Muscle layer of duodenum (tissue), 2 donors: ENCODE measurements around the gene DNAH10.

Source experiments
- H3K27ac ChIP-seq: one replicate; pipeline ENCODE4 v1.7.0; 2013; ENCODE audit warnings: mild to moderate bottlenecking, low read length
- H3K27me3 ChIP-seq: one replicate; pipeline ENCODE4 v1.7.0; 2013; ENCODE audit warnings: low read depth, mild to moderate bottlenecking, control low read depth, low read length
- H3K36me3 ChIP-seq, 2 donors: one replicate each; pipeline ENCODE4 v1.7.0; 2013; ENCODE audit warnings: low read length in 2 of 2, control low read depth in 1 of 2, mild to moderate bottlenecking in 1 of 2; ENCODE audit not compliant: insufficient read depth in 2 of 2, control insufficient read depth in 1 of 2
- H3K4me1 ChIP-seq, 2 donors: one replicate each; pipeline ENCODE4 v1.7.0; 2013; ENCODE audit warnings: low read length in 2 of 2, mild to moderate bottlenecking in 2 of 2, control low read depth in 1 of 2, moderate library complexity in 1 of 2; ENCODE audit not compliant: insufficient read depth in 2 of 2, control insufficient read depth in 1 of 2
- H3K4me3 ChIP-seq, 2 donors: one replicate each; pipeline ENCODE4 v1.7.0; 2013; ENCODE audit warnings: low read length in 2 of 2, low read depth in 1 of 2, mild to moderate bottlenecking in 1 of 2
- H3K9me3 ChIP-seq, 2 donors: one replicate each; pipeline ENCODE4 v1.7.0; 2013; ENCODE audit warnings: low read length in 2 of 2, control low read depth in 1 of 2, mild to moderate bottlenecking in 1 of 2; ENCODE audit not compliant: control insufficient read depth in 1 of 2
- donor health status: healthy.

The DNAH10 gene

DNA sequence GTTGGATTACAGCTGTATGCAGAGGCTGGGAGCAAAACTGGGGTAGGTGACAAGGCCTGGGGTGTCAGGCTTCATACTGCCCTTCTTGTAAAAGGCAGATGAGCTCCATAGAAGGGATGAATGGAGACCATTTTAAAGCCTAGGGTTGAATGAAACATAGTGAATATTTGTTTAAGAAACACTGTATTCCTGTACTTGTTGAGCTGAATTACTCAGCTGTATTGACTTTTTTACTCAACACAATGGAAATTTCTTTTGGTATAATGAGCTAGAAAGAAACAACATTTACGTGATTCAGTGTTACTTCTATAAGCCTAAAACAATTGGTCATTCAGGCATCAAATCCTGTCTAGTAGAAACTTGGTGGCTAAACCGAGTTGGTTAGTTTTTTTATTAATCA is 35.9 kb upstream of the DNAH10 start:
- no peaks in the 10 kb centered on the region for H3K27me3 ChIP-seq
- no peaks in the 10 kb centered on the region for H3K4me1 ChIP-seq
- peaks cover 49 to 53% of the 10 kb centered on the region in 2 donors for H3K36me3 ChIP-seq
- H3K27ac ChIP-seq = no peak overlapping the region
- no peaks in the 10 kb centered on the region for H3K9me3 ChIP-seq
- H3K4me3 ChIP-seq = no peak overlapping the region

GRCh38 chr12:123726962-123727361 is 35.1 kb upstream of the DNAH10 start:
- Histone ChIP-seq H3K27ac (no peak overlapping the region), H3K27me3 (no peaks in the 10 kb centered on the region), H3K9me3 (no peaks in the 10 kb centered on the region), H3K4me1 (no peaks in the 10 kb centered on the region), H3K4me3 (no peak overlapping the region), H3K36me3 (peaks cover 55 to 60% of the 10 kb centered on the region in 2 donors)

GRCh38 chr12:123727878-123728277 is 34.2 kb upstream of the DNAH10 start:
- H3K27me3 ChIP-seq = no peaks in the 10 kb centered on the region
- no peak overlapping the region for H3K4me3 ChIP-seq
- peaks cover 56 to 59% of the 10 kb centered on the region in 2 donors for H3K36me3 ChIP-seq
- no peak overlapping the region for H3K27ac ChIP-seq
- H3K4me1 ChIP-seq = no peaks in the 10 kb centered on the region
- no peaks in the 10 kb centered on the region for H3K9me3 ChIP-seq

DNA sequence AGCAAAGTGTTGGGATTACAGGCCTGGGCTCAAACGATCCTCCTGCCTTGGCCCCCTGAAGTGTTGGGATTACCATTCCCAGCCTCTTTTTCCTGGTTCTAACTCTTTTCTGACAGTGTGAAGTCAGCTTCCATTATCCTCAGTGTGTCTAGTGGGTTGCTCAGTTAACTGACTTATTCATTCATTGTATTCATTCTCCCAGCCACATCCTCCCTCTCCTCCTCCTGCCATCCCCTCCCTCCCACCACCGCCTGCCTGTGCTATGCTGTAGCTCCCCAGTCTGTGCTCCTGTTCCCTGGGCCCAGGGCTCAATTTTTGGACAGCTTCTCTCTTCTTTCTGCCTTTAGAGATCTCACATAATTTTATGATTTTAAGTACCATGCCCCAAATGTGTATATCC is 30.5 kb upstream of the DNAH10 start:
- Histone ChIP-seq H3K4me1 (no peaks in the 10 kb centered on the region), H3K27ac (no peak overlapping the region), H3K9me3 (no peaks in the 10 kb centered on the region), H3K4me3 (no peak overlapping the region), H3K36me3 (peaks cover 54 to 64% of the 10 kb centered on the region in 2 donors), H3K27me3 (no peaks in the 10 kb centered on the region)

DNA sequence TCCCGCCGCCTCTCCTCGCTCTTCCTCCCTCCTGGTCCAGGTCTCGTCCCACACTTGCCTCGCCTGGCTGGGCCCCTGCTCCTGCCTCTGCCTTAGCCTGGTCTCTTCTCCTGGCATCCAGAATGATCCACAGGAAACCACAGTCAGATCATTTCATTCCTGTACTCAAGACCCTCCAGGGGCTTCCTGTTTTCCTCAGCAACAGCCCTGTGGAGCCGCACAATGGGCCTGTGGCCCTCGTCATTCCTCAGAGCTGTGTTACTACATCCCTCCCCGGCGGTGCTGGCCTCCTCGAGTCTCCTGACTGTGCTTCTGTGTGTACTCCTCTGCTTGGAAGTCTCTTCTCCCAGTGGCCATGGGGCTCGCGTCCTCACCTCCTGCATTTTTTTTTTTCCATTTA is 29.9 kb upstream of the DNAH10 start:
- H3K27ac ChIP-seq = no peak overlapping the region
- H3K4me3 ChIP-seq = no peak overlapping the region
- no peaks in the 10 kb centered on the region for H3K27me3 ChIP-seq
- H3K9me3 ChIP-seq = no peaks in the 10 kb centered on the region
- H3K4me1 ChIP-seq = no peaks in the 10 kb centered on the region
- peaks cover 54 to 65% of the 10 kb centered on the region in 2 donors for H3K36me3 ChIP-seq

DNA sequence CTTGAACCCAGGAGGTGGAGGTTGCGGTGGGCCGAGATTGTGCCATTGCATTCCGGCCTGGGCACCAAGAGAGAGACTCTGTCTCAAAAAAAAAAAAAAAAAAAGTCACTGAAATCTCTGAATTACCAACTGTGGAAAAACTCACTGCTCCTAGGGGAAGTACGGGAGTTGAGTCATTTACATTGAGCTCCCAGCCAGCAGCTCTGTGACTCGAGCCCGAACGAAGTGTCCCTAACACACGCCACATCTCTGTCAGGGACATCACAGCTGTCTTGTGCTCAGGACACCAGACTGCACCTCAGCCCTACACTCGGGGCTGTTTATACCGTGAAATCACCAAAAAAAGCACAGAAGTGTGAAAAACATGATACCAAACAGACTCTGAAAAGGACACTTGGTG is 28.9 kb upstream of the DNAH10 start:
- H3K27ac ChIP-seq = no peak overlapping the region
- H3K4me3 ChIP-seq = no peak overlapping the region
- peaks cover 47 to 64% of the 10 kb centered on the region in 2 donors for H3K36me3 ChIP-seq
- H3K27me3 ChIP-seq = no peaks in the 10 kb centered on the region
- no peaks in the 10 kb centered on the region for H3K9me3 ChIP-seq
- no peaks in the 10 kb centered on the region for H3K4me1 ChIP-seq

GRCh38 chr12:123734268-123734667 is 27.8 kb upstream of the DNAH10 start:
- Histone ChIP-seq H3K4me3 (no peak overlapping the region), H3K27ac (no peak overlapping the region), H3K9me3 (no peaks in the 10 kb centered on the region), H3K4me1 (no peaks in the 10 kb centered on the region), H3K27me3 (no peaks in the 10 kb centered on the region), H3K36me3 (peaks cover 46 to 68% of the 10 kb centered on the region in 2 donors)

DNA sequence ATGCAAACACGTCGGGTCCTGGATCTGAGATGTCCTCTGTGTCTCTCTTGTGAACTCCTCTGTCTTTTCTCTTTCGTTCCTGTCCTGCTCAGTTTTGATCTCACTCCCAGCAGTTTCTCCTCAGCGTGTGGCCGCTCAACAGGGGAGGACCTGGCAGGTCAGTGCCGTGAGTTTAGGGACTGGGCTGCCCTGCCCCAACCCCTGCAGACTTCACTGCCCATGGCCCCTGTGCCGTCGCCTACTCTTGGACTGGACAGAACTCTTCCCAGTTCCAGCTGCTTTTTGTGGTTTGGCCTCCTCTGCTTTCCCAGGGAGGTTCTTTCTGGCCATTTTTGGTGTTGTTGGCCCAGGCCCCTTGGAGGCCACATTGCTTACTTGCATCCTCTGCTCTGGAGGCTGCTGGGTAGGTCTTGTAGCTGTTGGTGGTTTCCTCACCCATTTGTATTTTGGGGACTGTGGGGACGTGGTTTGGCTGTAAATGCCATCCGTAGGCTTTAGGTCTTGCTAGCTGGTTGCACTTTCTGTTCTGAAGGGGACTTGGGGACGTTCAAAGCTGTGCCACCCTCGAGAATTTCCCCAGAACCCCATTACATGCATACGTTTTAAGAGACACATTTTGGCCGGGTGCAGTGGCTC is 20.0 kb upstream of the DNAH10 start:
- no peaks in the 10 kb centered on the region for H3K4me1 ChIP-seq
- H3K27ac ChIP-seq = no peak overlapping the region
- no peaks in the 10 kb centered on the region for H3K27me3 ChIP-seq
- peaks cover 34 to 79% of the 10 kb centered on the region in 2 donors for H3K36me3 ChIP-seq
- no peak overlapping the region for H3K4me3 ChIP-seq
- no peaks in the 10 kb centered on the region for H3K9me3 ChIP-seq

GRCh38 chr12:123743002-123743401 is 19.1 kb upstream of the DNAH10 start:
- Histone ChIP-seq H3K27ac (no peak overlapping the region), H3K36me3 (peaks cover 41 to 70% of the 10 kb centered on the region in 2 donors), H3K4me1 (no peaks in the 10 kb centered on the region), H3K9me3 (no peaks in the 10 kb centered on the region), H3K27me3 (no peaks in the 10 kb centered on the region), H3K4me3 (no peak overlapping the region)

DNA sequence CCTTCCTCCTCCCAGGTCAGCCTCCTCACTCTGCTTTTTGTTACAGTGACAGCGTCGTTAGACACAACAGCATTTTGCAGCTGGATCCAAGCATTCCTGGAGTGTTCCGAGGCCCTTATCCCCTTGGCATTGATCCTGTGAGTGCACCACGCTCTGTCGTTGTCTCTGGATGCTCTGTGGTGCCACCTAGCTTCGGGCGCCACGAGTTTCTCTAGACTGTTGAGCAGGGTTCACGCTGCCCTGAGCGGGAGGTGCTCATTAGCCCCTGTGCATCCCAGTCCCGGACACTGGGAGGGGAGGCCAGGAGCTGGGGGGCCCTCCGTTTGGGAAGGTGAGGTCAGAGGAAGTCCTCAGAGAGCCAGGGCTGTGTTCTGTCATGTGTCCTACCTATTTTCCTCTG is 17.3 kb upstream of the DNAH10 start:
- Histone ChIP-seq H3K27ac (no peak overlapping the region), H3K9me3 (no peaks in the 10 kb centered on the region), H3K36me3 (peaks cover 36 to 70% of the 10 kb centered on the region in 2 donors), H3K4me1 (no peaks in the 10 kb centered on the region), H3K27me3 (no peaks in the 10 kb centered on the region), H3K4me3 (no peak overlapping the region)

GRCh38 chr12:123747309-123747708 is 14.8 kb upstream of the DNAH10 start:
- Histone ChIP-seq H3K4me3 (no peak overlapping the region), H3K27ac (no peak overlapping the region), H3K27me3 (no peaks in the 10 kb centered on the region), H3K36me3 (peaks cover 42 to 69% of the 10 kb centered on the region in 2 donors), H3K4me1 (no peaks in the 10 kb centered on the region), H3K9me3 (no peaks in the 10 kb centered on the region)

DNA sequence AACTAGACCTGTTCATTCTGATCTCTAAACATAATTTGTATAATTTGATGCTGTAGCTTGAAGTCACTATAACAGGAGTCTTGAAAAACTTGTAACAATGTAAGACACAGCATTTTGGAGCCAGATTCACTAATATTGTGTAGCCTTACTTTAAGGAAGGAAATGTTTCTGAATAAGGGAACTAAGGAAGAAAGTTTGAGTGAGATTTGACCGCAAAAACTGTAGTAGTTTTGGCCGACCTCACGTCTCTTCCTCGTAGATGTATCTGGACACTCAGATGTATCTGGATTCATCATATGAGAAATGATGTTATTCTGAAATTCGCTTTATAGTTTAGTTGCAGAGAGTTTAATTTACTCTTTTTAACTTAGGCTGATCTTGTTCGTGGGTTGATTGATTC is 13.9 kb upstream of the DNAH10 start:
- peaks cover 46 to 71% of the 10 kb centered on the region in 2 donors for H3K36me3 ChIP-seq

More for the DNA sequence above, 13.9 kb upstream of the DNAH10 start:
- H3K27ac ChIP-seq = no peak overlapping the region
- H3K4me3 ChIP-seq = no peak overlapping the region
- H3K4me1 ChIP-seq = no peaks in the 10 kb centered on the region
- no peaks in the 10 kb centered on the region for H3K9me3 ChIP-seq
- no peaks in the 10 kb centered on the region for H3K27me3 ChIP-seq
